GM12878 (cell line): Measurements from ENCODE around the gene SPATA16. TPM values are rescaled to one million over a fixed set of nuclear protein-coding genes. Genes with fewer than 3 reads are reported as not detected.

Source experiments
- ATAC-seq: fragments of 200-7000 bp; cut with Tn5 transposase; 3 replicates; pipeline ENCODE4 v1.9.1; 2020; ENCODE audit warnings: mild to moderate bottlenecking, moderate library complexity
- BruUV-seq: library from RNA; stranded (reverse); fragments of 400-500 nt; replicated peaks from 2 replicates; lab custom pipeline; 2021; lab: Mats Ljungman, UMichigan
- CTCF ChIA-PET: fragments of 300-600 bp; sonication (Branson Sonifier 250); formaldehyde crosslinking; extraction: SDS; loops from one replicate; lab custom pipeline; 2021; ENCODE audit warnings: inconsistent platforms; lab: Yijun Ruan, JAX
- POLR2A ChIA-PET: fragments of 350-600 bp; formaldehyde crosslinking; extraction: SDS; loops from one replicate; lab custom pipeline; 2021; ENCODE audit warnings: inconsistent platforms; lab: Charles Lee
- RAD21 ChIA-PET: fragments of 300-600 bp; sonication (Branson Sonifier 250); formaldehyde crosslinking; loops from one replicate; lab custom pipeline; 2023; ENCODE audit warnings: antibody characterized with exemption; ENCODE audit not compliant: unreplicated experiment; lab: Charles Lee
- SMC1A ChIA-PET: fragments of 300-600 bp; sonication (Branson Sonifier 250); formaldehyde crosslinking; loops from one replicate; lab custom pipeline; 2023; ENCODE audit not compliant: unreplicated experiment, uncharacterized antibody; lab: Charles Lee
- DNase-seq: peaks from one replicate; pipeline ENCODE4 v3.0.0-alpha.2; 2011; ENCODE audit warnings: low read depth, low spot score
- FAIRE-seq: peaks from 3 replicates; lab custom pipeline; 2011; peaks lifted over from hg19 to GRCh38; lab: Jason Lieb, UNC
- H2AFZ ChIP-seq: 2 replicates; pipeline ENCODE4 v1.6.0; 2011; ENCODE audit warnings: low read depth, low read length, control low read depth; ENCODE audit not compliant: control insufficient read depth
- H3K27ac ChIP-seq: 2 replicates; pipeline ENCODE4 v1.5.1; 2011; ENCODE audit warnings: control low read depth; ENCODE audit not compliant: control insufficient read depth, insufficient read depth
- H3K27me3 ChIP-seq, 2 experiments: replicated peaks in 1 of 2; 2 replicates each; pipeline versions ENCODE4 v1.6.0 to v1.6.1; 2011; ENCODE audit warnings: low read length in 1 of 2; ENCODE audit not compliant: control insufficient read depth in 2 of 2, insufficient read depth in 2 of 2
- H3K36me3 ChIP-seq, 2 experiments: 2 replicates each; pipeline ENCODE4 v1.5.1; 2011; ENCODE audit warnings: low read length in 1 of 2; ENCODE audit not compliant: control insufficient read depth in 2 of 2, insufficient read depth in 2 of 2
- H3K4me1 ChIP-seq: 2 replicates; pipeline ENCODE4 v1.6.1; 2011; ENCODE audit warnings: mild to moderate bottlenecking, low read length, moderate library complexity, mixed read lengths; ENCODE audit not compliant: control insufficient read depth, insufficient read depth
- H3K4me2 ChIP-seq: 2 replicates; pipeline ENCODE4 v1.6.0; 2011; ENCODE audit warnings: control low read depth; ENCODE audit not compliant: control insufficient read depth, insufficient read depth
- H3K4me3 ChIP-seq: fragments of 200-600 bp; sonication (generic); 2 replicates; pipeline ENCODE4 v1.5.1; 2016
- H3K79me2 ChIP-seq: 2 replicates; pipeline ENCODE4 v1.6.0; 2011; ENCODE audit warnings: low read length; ENCODE audit not compliant: control insufficient read depth, insufficient read depth
- H3K9ac ChIP-seq: 2 replicates; pipeline ENCODE4 v1.8.0; 2011; ENCODE audit warnings: low read length, control low read depth, mixed read lengths; ENCODE audit not compliant: control insufficient read depth, insufficient read depth
- H3K9me3 ChIP-seq: replicated peaks from 3 replicates; pipeline ENCODE4 v1.5.1; 2011; ENCODE audit warnings: mild to moderate bottlenecking, low read length; ENCODE audit not compliant: control insufficient read depth, insufficient read depth
- H4K20me1 ChIP-seq: 2 replicates; pipeline ENCODE4 v1.6.0; 2011; ENCODE audit not compliant: control insufficient read depth, insufficient read depth
- CBFB ChIP-seq: IDR thresholded peaks from 2 replicates; pipeline ENCODE4 v1.6.1; 2016; ENCODE audit warnings: antibody characterized with exemption, low read depth
- EP300 ChIP-seq, 2 experiments: fragments of 150-350 bp in 1 of 2; IDR thresholded peaks; 2 replicates each; pipeline ENCODE4 v1.6.1; 2011 to 2012; ENCODE audit warnings: low read depth in 2 of 2, low read length in 2 of 2, borderline replicate concordance in 1 of 2, improper control_type of control experiment in 1 of 2, inconsistent platforms in 1 of 2; ENCODE audit not compliant: control insufficient read depth in 1 of 2
- FOXK2 ChIP-seq: fragments of 450-650 bp; IDR thresholded peaks from 2 replicates; pipeline ENCODE4 v1.6.1; 2017; ENCODE audit warnings: mild to moderate bottlenecking, moderate library complexity
- FOXM1 ChIP-seq: IDR thresholded peaks from 2 replicates; pipeline ENCODE4 v1.6.1; 2012; ENCODE audit warnings: low read depth, mild to moderate bottlenecking, inconsistent platforms, low read length, moderate library complexity
- HCFC1 ChIP-seq: fragments of 150-350 bp; IDR thresholded peaks from 2 replicates; pipeline ENCODE4 v1.6.1; 2014; ENCODE audit warnings: low read length
- HSF1 ChIP-seq: fragments of 150-350 bp; IDR thresholded peaks from 2 replicates; pipeline ENCODE4 v1.6.1; 2014; ENCODE audit warnings: mild to moderate bottlenecking, low read depth, low read length
- JUNB ChIP-seq: IDR thresholded peaks from 2 replicates; pipeline ENCODE4 v1.6.1; 2016; ENCODE audit warnings: antibody characterized with exemption, mild to moderate bottlenecking
- JUND ChIP-seq: IDR thresholded peaks from 2 replicates; pipeline ENCODE4 v1.6.1; 2012; ENCODE audit warnings: low read depth, mild to moderate bottlenecking, low read length, improper control_type of control experiment, moderate library complexity
- KLF5 ChIP-seq: fragments of 450-650 bp; IDR thresholded peaks from 2 replicates; pipeline ENCODE4 v1.6.1; 2014; ENCODE audit warnings: mild to moderate bottlenecking; ENCODE audit not compliant: partially characterized antibody
- NFXL1 ChIP-seq: fragments of 450-650 bp; IDR thresholded peaks from 2 replicates; pipeline ENCODE4 v1.6.1; 2017; ENCODE audit warnings: antibody characterized with exemption, mild to moderate bottlenecking, borderline replicate concordance
- NFYA ChIP-seq: IDR thresholded peaks from 2 replicates; pipeline ENCODE4 v1.6.1; 2011; ENCODE audit warnings: low read depth, mild to moderate bottlenecking, low read length, improper control_type of control experiment, borderline replicate concordance
- NFYB ChIP-seq: IDR thresholded peaks from 2 replicates; pipeline ENCODE4 v1.6.1; 2011; ENCODE audit warnings: low read depth, mild to moderate bottlenecking, low read length, improper control_type of control experiment, moderate library complexity; ENCODE audit not compliant: insufficient read depth
- REST ChIP-seq: IDR thresholded peaks from 2 replicates; pipeline ENCODE4 v1.6.1; 2012; ENCODE audit warnings: mild to moderate bottlenecking, low read depth, low read length
- SMC3 ChIP-seq: IDR thresholded peaks from 2 replicates; pipeline ENCODE4 v1.6.1; 2011; ENCODE audit warnings: low read length, improper control_type of control experiment, borderline replicate concordance
- ZBTB4 ChIP-seq: fragments of 450-650 bp; formaldehyde crosslinking; IDR thresholded peaks from 2 replicates; pipeline ENCODE4 v1.4.0; 2022; ENCODE audit warnings: mild to moderate bottlenecking, moderate library complexity
- ZNF207 ChIP-seq: fragments of 450-650 bp; IDR thresholded peaks from 2 replicates; pipeline ENCODE4 v1.6.1; 2014; ENCODE audit warnings: antibody characterized with exemption, mild to moderate bottlenecking, borderline replicate concordance
- WGBS: methylation state at CpG from one replicate; pipeline ENCODE4 v1.1.6; 2016; ENCODE audit warnings: low lambda C conversion rate; ENCODE audit not compliant: insufficient replicate concordance, insufficient coverage; ENCODE audit errors: missing lambda C conversion rate; 5-methylcytosine and 5-hydroxymethylcytosine counted together
- in situ Hi-C: fragments of 300-500 bp; cut with MboI; formaldehyde crosslinking; loops from 9 replicates; pipeline ENCODE4 v1.14.3; 2018; ENCODE audit warnings: mixed read lengths
- intact Hi-C: fragments of 100-400 bp; cut with micrococcal nuclease; formaldehyde crosslinking; loops from one replicate; pipeline ENCODE4 v1.14.2; 2022; ENCODE audit not compliant: unreplicated experiment
- polyA plus RNA-seq, 11 experiments: library from polyadenylated mRNA; depleted of rRNA in 4 of 11; unstranded in 6 of 11; stranded (reverse) in 5 of 11; fragments of >200 nt; fragmentation: Nextera tagmentation in 4 of 11; fragmentation: Illumina TruSeq in 1 of 11; extraction: Ambion mirVana in 4 of 11; extraction: Trizol in 1 of 11; gene quantifications; 1 replicate in 1 of 11; 2 replicates in 10 of 11; pipeline versions ENCODE4 v1.2.1 to v1.2.3, GENCODE V29; 2011 to 2016; ENCODE audit warnings: inconsistent platforms in 2 of 11, missing spikeins in 2 of 11, low read depth in 1 of 11
- total RNA-seq, 4 experiments: library from RNA; depleted of rRNA in 3 of 4; stranded (reverse); fragments of >200 nt in 3 of 4; fragmentation: Illumina TruSeq in 1 of 4; extraction: Trizol in 1 of 4; gene quantifications; 2 replicates each; pipeline versions ENCODE4 v1.2.1 to v1.2.3, GENCODE V29; 2013 to 2021

SPATA16 gene
- total and polyA plus RNA-seq, 10 of the 15 experiments (the other 5 are each of a cell fraction or from before 2014, with no cell fraction given), result 0.04 TPM; not detected in 9

GRCh38 chr3:173018758-173019157 lies 122.3 kb downstream of the SPATA16 start (continued):
- TF ChIP-seq ZBTB4 (CRISPR knock-in tag) (no peak), JUND (no peak), EP300 (IDR thresholded peaks at IDR 0.05; ENCODE audit: borderline replicate concordance in 1 of 2, control insufficient read depth in 1 of 2, low read depth in 2 of 2, low read length in 2 of 2) (no peak), KLF5 (no peak), NFYA (no peak), FOXK2 (no peak), CBFB (no peak), HCFC1 (no peak), JUNB (no peak)

- RAD21 ChIA-PET, result no interaction called here
- POLR2A ChIA-PET, result no interaction called here
- no peak for FAIRE-seq
- no peak for TF ChIP-seq SMC3
- TF ChIP-seq NFYB, result no peak
- no peak for TF ChIP-seq FOXM1
- no peak for TF ChIP-seq REST
- TF ChIP-seq NFXL1, result no peak
- no peak for TF ChIP-seq HSF1
- no peak for TF ChIP-seq ZNF207
Observed at GRCh38 chr3:173013219-173013832, 127.7 kb downstream of the SPATA16 start.

More at GRCh38 chr3:173013219-173013832, 127.7 kb downstream of the SPATA16 start:
- BruUV-seq, result no TSS peak
- ChIA-PET CTCF (no interaction called here), SMC1A (interaction anchor here (1.5 kb wide), 1 partner anchor 10 kb away, joined by 4 read pairs; no protein-coding TSS in a partner anchor)
- Histone ChIP-seq H3K4me2 (no peak overlapping the region), H2AFZ (no peak overlapping the region), H3K27me3 (no peaks in the 10 kb centered on the region), H4K20me1 (no peaks in the 10 kb centered on the region), H3K4me3 (no peak overlapping the region), H3K36me3 (no peaks in the 10 kb centered on the region), H3K9ac (no peak overlapping the region), H3K79me2 (no peaks in the 10 kb centered on the region), H3K27ac (no peak overlapping the region), H3K9me3 (no peaks in the 10 kb centered on the region), H3K4me1 (no peaks in the 10 kb centered on the region)
- in situ Hi-C loops (no loop called here), intact Hi-C loops (no loop called here)
- DNase-seq (no peak), ATAC-seq (no peak)
- 10% methylated on average over 3 of the region's 3 CpGs for WGBS
